K562 (cell line): ENCODE measurements around the gene PCED1B. TPM values are rescaled to one million over a fixed set of nuclear protein-coding genes. Genes with fewer than 3 reads are reported as not detected.

ENCODE experiments used
- BACH1 ChIP-seq: fragments of 200-800 bp; sonication (Bioruptor generic); IDR thresholded peaks from 2 replicates; pipeline ENCODE4 v1.6.1; 2016; ENCODE audit warnings: missing genetic modification characterization, missing compliant biosample characterization
- CBFB ChIP-seq: sonication (generic); formaldehyde crosslinking; IDR thresholded peaks from 2 replicates; pipeline ENCODE4 v1.4.0; 2020; ENCODE audit warnings: mild to moderate bottlenecking, missing genetic modification reagents
- EWSR1 ChIP-seq: fragments of 450-650 bp; IDR thresholded peaks from 2 replicates; pipeline ENCODE4 v1.6.1; 2018; ENCODE audit warnings: borderline replicate concordance, mild to moderate bottlenecking, low read depth, moderate library complexity; ENCODE audit not compliant: partially characterized antibody
- FOXK2 ChIP-seq, 2 experiments: fragments of 450-650 bp; IDR thresholded peaks in 1 of 2; conservative IDR thresholded peaks in 1 of 2; 2 replicates each; pipeline ENCODE4 v1.6.1; 2016; ENCODE audit warnings: low read depth in 2 of 2, mild to moderate bottlenecking in 1 of 2
- HLTF ChIP-seq: fragments of 450-650 bp; IDR thresholded peaks from 2 replicates; pipeline ENCODE4 v1.6.1; 2016
- LEF1 ChIP-seq: fragments of 450-650 bp; IDR thresholded peaks from 2 replicates; pipeline ENCODE4 v1.6.1; 2016; ENCODE audit warnings: mild to moderate bottlenecking
- MAFK ChIP-seq: IDR thresholded peaks from 2 replicates; pipeline ENCODE4 v1.6.1; 2011; ENCODE audit warnings: low read length, improper control_type of control experiment
- NFE2L1 ChIP-seq: fragments of 450-650 bp; IDR thresholded peaks from 2 replicates; pipeline ENCODE4 v1.6.1; 2016; ENCODE audit warnings: missing genetic modification characterization, low read depth, mild to moderate bottlenecking, missing compliant biosample characterization, moderate library complexity, borderline replicate concordance
- PTRF ChIP-seq: fragments of 450-650 bp; IDR thresholded peaks from 2 replicates; pipeline ENCODE4 v1.6.1; 2016; ENCODE audit warnings: mild to moderate bottlenecking, missing genetic modification characterization, missing compliant biosample characterization
- RFX7 ChIP-seq: fragments of 250-450 bp; sonication (Bioruptor Pico); IDR thresholded peaks from 2 replicates; pipeline ENCODE4 v1.5.1; 2021; ENCODE audit warnings: mild to moderate bottlenecking
- SMAD4 ChIP-seq: fragments of 250-450 bp; sonication (Bioruptor Pico); conservative IDR thresholded peaks from 2 replicates; pipeline ENCODE4 v1.8.0; 2021; ENCODE audit warnings: inconsistent platforms, mild to moderate bottlenecking, moderate library complexity
- TBP ChIP-seq: optimal IDR thresholded peaks from 2 replicates; pipeline ENCODE3; 2011; ENCODE audit warnings: low read depth, low read length, improper control_type of control experiment
- ZFP36 ChIP-seq: fragments of 150-350 bp; IDR thresholded peaks from 2 replicates; pipeline ENCODE4 v1.6.1; 2018; ENCODE audit warnings: low read length, low read depth; ENCODE audit not compliant: partially characterized antibody
- ZNF780A ChIP-seq: fragments of 250-450 bp; sonication (Bioruptor Pico); IDR thresholded peaks from 2 replicates; pipeline ENCODE4 v1.5.0; 2021; ENCODE audit warnings: mild to moderate bottlenecking
- polyA plus RNA-seq, 8 experiments: library from polyadenylated mRNA; depleted of rRNA in 4 of 8; stranded (reverse) in 5 of 8; unstranded in 3 of 8; fragments of >200 nt; fragmentation: Nextera tagmentation in 2 of 8; fragmentation: Illumina TruSeq in 1 of 8; extraction: Ambion mirVana in 2 of 8; extraction: Trizol in 1 of 8; gene quantifications; 2 replicates each; pipeline versions ENCODE4 v1.2.1 to v1.2.3, GENCODE V29; 2011 to 2014; ENCODE audit warnings: inconsistent platforms in 1 of 8, missing spikeins in 1 of 8
- total RNA-seq, 7 experiments: library from RNA; depleted of rRNA in 6 of 7; stranded (reverse); fragments of >200 nt in 6 of 7; fragmentation: Illumina TruSeq in 2 of 7; extraction: Trizol in 2 of 7; gene quantifications; 2 replicates each; pipeline versions ENCODE4 v1.2.1 to v1.2.3, GENCODE V29; 2011 to 2021; ENCODE audit warnings: low replicate concordance in 1 of 7
- TF ChIP-seq, protein P1 (sequence below): fragments of 450-650 bp; conservative IDR thresholded peaks from 2 replicates; pipeline ENCODE4 v1.6.1; 2016; ENCODE audit warnings: missing genetic modification characterization, low read depth, mild to moderate bottlenecking, missing compliant biosample characterization, moderate library complexity
- TF ChIP-seq, protein P2 (sequence below): fragments of 450-650 bp; IDR thresholded peaks from 2 replicates; pipeline ENCODE4 v1.7.0; 2016; ENCODE audit warnings: borderline replicate concordance
- TF ChIP-seq, protein P3 (sequence below), 2 experiments: IDR thresholded peaks in 1 of 2; conservative IDR thresholded peaks in 1 of 2; 2 replicates each; pipeline ENCODE4 v1.6.1; 2016; ENCODE audit warnings: low read depth in 2 of 2, mild to moderate bottlenecking in 1 of 2, missing compliant biosample characterization in 1 of 2, missing genetic modification characterization in 1 of 2, moderate library complexity in 1 of 2
- TF ChIP-seq, protein P4 (sequence below): fragments of 450-650 bp; formaldehyde crosslinking; conservative IDR thresholded peaks from 2 replicates; pipeline ENCODE4 v1.4.0; 2022; ENCODE audit warnings: mild to moderate bottlenecking, missing genetic modification characterization
- TF ChIP-seq, protein P5 (sequence below), 2 experiments: fragments of 450-650 bp in 1 of 2; sonication (generic) in 1 of 2; formaldehyde crosslinking in 1 of 2; IDR thresholded peaks in 1 of 2; conservative IDR thresholded peaks in 1 of 2; 2 replicates each; pipeline versions ENCODE4 v1.6.1 to v1.8.1; 2016 to 2023; ENCODE audit warnings: mild to moderate bottlenecking in 2 of 2, moderate library complexity in 2 of 2, inconsistent platforms in 1 of 2, missing genetic modification reagents in 1 of 2

The PCED1B gene
- total and polyA plus RNA-seq, 9 of the 15 experiments (the other 6 are each of a cell fraction or from before 2014, with no cell fraction given): 1.2 to 9.3 (median 2.5) TPM

DNA sequence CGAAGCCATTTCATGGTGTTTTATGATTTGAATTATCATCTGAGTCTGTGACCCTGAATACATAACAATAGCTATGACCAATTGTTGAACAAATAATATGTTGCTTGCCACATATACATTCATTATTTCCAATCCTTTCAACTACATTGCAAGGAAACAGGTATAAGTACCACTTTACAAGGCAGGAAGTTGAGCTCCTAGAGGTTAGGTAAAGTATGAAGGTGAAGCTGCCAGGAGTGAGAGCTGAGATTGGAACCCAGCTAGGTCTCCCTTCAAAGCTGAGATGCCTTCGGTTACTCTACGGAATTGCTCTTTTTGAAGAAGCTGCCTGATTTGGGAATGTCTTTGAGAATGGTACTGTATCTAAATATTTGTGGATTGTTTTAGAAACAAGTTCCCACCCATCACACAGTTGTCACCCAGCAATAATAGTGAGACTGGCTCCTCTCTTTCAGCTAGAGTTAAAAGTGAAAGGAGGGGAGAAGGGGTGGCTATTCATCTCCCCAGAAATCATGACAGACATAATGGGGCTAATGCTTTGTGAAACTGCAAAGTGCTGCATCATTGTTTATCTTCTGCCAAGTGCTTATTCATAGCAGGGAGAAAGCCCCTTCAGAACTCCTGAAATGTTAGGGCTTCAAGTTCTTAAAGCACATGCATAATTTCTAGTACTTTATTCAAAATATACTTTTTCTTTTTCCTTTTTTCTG, 76.2 kb downstream of the PCED1B start (continued):
- TF ChIP-seq, protein P1, sequence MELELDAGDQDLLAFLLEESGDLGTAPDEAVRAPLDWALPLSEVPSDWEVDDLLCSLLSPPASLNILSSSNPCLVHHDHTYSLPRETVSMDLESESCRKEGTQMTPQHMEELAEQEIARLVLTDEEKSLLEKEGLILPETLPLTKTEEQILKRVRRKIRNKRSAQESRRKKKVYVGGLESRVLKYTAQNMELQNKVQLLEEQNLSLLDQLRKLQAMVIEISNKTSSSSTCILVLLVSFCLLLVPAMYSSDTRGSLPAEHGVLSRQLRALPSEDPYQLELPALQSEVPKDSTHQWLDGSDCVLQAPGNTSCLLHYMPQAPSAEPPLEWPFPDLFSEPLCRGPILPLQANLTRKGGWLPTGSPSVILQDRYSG (tag): peak; percentile 31; the same call in 1 of the 2 replicates
- TF ChIP-seq ZFP36 (no peak), EWSR1 (no peak), SMAD4 (CRISPR knock-in tag) (no peak), TBP (no peak), NFE2L1 (tag) (peak; percentile 67; the same call in 1 of the 2 replicates), CBFB (CRISPR knock-in tag) (no peak), RFX7 (no peak), BACH1 (tag) (peak; percentile 94), MAFK (peak; percentile 81), ZNF780A (CRISPR knock-in tag) (no peak), HLTF (no peak), FOXK2 (conservative IDR thresholded peaks at IDR 0.05 in 1 of 2, IDR thresholded peaks at IDR 0.05 in 1 of 2; ENCODE audit: low read depth in 2 of 2) (peak; percentile 57 to 81), PTRF (tag) (no peak), LEF1 (peak; percentile 71; the same call in 1 of the 2 replicates)
- TF ChIP-seq, protein P2, sequence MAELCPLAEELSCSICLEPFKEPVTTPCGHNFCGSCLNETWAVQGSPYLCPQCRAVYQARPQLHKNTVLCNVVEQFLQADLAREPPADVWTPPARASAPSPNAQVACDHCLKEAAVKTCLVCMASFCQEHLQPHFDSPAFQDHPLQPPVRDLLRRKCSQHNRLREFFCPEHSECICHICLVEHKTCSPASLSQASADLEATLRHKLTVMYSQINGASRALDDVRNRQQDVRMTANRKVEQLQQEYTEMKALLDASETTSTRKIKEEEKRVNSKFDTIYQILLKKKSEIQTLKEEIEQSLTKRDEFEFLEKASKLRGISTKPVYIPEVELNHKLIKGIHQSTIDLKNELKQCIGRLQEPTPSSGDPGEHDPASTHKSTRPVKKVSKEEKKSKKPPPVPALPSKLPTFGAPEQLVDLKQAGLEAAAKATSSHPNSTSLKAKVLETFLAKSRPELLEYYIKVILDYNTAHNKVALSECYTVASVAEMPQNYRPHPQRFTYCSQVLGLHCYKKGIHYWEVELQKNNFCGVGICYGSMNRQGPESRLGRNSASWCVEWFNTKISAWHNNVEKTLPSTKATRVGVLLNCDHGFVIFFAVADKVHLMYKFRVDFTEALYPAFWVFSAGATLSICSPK: no peak
- TF ChIP-seq, protein P3, sequence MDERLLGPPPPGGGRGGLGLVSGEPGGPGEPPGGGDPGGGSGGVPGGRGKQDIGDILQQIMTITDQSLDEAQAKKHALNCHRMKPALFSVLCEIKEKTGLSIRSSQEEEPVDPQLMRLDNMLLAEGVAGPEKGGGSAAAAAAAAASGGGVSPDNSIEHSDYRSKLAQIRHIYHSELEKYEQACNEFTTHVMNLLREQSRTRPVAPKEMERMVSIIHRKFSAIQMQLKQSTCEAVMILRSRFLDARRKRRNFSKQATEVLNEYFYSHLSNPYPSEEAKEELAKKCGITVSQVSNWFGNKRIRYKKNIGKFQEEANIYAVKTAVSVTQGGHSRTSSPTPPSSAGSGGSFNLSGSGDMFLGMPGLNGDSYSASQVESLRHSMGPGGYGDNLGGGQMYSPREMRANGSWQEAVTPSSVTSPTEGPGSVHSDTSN (CRISPR knock-in tag; IDR thresholded peaks at IDR 0.05; ENCODE audit: low read depth): no peak
- TF ChIP-seq, protein P3 (tag; conservative IDR thresholded peaks at IDR 0.05; ENCODE audit: low read depth): peak; percentile 86
- TF ChIP-seq, protein P4, sequence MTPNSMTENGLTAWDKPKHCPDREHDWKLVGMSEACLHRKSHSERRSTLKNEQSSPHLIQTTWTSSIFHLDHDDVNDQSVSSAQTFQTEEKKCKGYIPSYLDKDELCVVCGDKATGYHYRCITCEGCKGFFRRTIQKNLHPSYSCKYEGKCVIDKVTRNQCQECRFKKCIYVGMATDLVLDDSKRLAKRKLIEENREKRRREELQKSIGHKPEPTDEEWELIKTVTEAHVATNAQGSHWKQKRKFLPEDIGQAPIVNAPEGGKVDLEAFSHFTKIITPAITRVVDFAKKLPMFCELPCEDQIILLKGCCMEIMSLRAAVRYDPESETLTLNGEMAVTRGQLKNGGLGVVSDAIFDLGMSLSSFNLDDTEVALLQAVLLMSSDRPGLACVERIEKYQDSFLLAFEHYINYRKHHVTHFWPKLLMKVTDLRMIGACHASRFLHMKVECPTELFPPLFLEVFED (CRISPR knock-in tag): no peak
- TF ChIP-seq, protein P5, sequence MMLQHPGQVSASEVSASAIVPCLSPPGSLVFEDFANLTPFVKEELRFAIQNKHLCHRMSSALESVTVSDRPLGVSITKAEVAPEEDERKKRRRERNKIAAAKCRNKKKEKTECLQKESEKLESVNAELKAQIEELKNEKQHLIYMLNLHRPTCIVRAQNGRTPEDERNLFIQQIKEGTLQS (IDR thresholded peaks at IDR 0.05): 0 out of 2 replicates have a peak, but pooled peaks have one; percentile 12
- TF ChIP-seq, protein P5 (CRISPR knock-in tag; conservative IDR thresholded peaks at IDR 0.05): no peak
